Breast epithelium (tissue), 4 donors: Measurements from ENCODE around the gene CEP85L. TPM values are rescaled to one million over a fixed set of nuclear protein-coding genes. Genes with fewer than 3 reads are reported as not detected.
A peak's percentile ranks its signal among the peaks of the same experiment; 100 is the strongest.

Experiments
- DNase-seq, 2 donors: peaks; one replicate each; pipeline ENCODE4 v3.0.0-alpha.2; 2019; ENCODE audit warnings: low spot score in 2 of 2
- H3K27ac ChIP-seq, 2 donors: fragments of 200-600 bp; sonication (generic) in 1 of 2; one replicate each; pipeline ENCODE4 v1.5.1; 2016 to 2019; ENCODE audit warnings: mild to moderate bottlenecking in 1 of 2
- H3K27me3 ChIP-seq, 2 donors: fragments of 200-600 bp; sonication (generic) in 1 of 2; one replicate each; pipeline versions ENCODE4 v1.5.1 to v1.6.0; 2017 to 2019; ENCODE audit warnings: control low read depth in 1 of 2, mild to moderate bottlenecking in 1 of 2
- H3K36me3 ChIP-seq: fragments of 200-600 bp; one replicate; pipeline ENCODE4 v1.5.1; 2019
- H3K4me1 ChIP-seq, 2 donors: fragments of 200-600 bp; sonication (generic); one replicate each; pipeline ENCODE4 v1.5.1; 2016 to 2019; ENCODE audit warnings: control low read depth in 1 of 2
- H3K4me3 ChIP-seq, 3 donors: fragments of 200-600 bp; sonication (generic); 1 replicate in 2 of 3; 2 replicates in 1 of 3; pipeline ENCODE4 v1.5.1; 2016 to 2019; ENCODE audit warnings: mild to moderate bottlenecking in 3 of 3, moderate library complexity in 2 of 3
- H3K9me3 ChIP-seq, 2 donors: fragments of 200-600 bp; sonication (generic) in 1 of 2; one replicate each; pipeline ENCODE4 v1.5.1; 2016 to 2019; ENCODE audit warnings: control low read depth in 1 of 2
- POLR2A ChIP-seq: fragments of 450-650 bp; IDR thresholded peaks from one replicate; pipeline ENCODE4 v1.6.1; 2016; ENCODE audit warnings: antibody characterized with exemption, mild to moderate bottlenecking, moderate library complexity
- POLR2AphosphoS5 ChIP-seq, 3 donors: sonication (generic); formaldehyde crosslinking; IDR thresholded peaks; one replicate each; pipeline ENCODE4 v1.6.1; 2017; ENCODE audit warnings: antibody characterized with exemption in 3 of 3
- intact Hi-C: fragments of 100-400 bp; cut with DNase I; formaldehyde crosslinking; loops from one replicate; pipeline ENCODE4 v1.15.1; 2023; ENCODE audit warnings: low total_unique reads
- total RNA-seq, 3 donors: library from RNA; depleted of rRNA; stranded (reverse); fragments of >200 nt; gene quantifications; one replicate each; pipeline ENCODE4 v1.1.0, GENCODE V29; 2016
- TF ChIP-seq, protein P1 (sequence below), 3 donors: fragments of 450-650 bp; IDR thresholded peaks; one replicate each; pipeline ENCODE4 v1.5.1; 2016 to 2017; ENCODE audit warnings: antibody characterized with exemption in 3 of 3, mild to moderate bottlenecking in 3 of 3, moderate library complexity in 3 of 3

The CEP85L gene
- total RNA-seq: 10 to 100 TPM; 12.7 to 17.3 (median 15.7) TPM

DNA sequence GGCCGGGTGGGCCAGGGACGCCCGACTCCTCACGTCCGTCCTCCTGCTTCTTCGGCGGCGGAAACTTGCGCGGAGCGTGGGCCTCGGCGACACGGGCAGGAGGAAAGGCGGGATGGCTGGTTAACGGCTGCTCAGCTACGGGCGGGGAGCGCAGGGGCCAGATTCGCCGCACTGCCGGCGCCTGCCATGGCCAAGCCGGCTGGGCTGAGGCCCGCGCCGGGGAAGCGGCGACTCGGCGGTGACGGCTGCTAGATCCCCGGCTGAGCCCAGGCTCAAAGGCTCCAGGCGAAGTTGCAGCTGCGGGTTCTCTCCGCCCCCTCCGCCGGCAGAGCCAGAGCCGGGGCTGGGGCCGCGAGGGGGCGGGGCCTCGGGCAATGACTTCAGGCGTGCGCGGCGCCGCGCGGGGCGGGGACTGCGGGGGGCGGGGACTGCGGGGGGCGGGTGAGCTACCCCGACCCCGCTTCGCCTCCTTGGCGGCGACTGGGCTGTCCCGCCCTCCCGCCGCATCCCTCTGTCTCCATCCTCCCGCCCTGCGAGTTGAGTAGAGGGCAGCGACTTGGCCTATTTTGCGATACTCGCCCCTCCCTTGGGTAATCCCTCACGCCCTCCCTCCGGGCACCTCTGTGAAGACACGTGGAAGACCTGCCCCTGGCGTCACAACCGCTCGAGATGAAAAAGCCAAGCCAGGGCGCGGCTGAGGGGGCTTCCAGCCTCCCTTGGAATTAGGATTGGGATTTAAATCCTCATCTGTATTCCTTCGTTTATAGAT lies at the start of gene CEP85L:
CEP85L (minus strand) TSS at position 310 of the 769 bp plus-strand sequence. CDS start 322 bp downstream, outside the sequence.
- Histone ChIP-seq H3K9me3 (no peaks in the 10 kb centered on the region), H3K36me3 (no peaks in the 10 kb centered on the region), H3K4me3 (peak within 1 kb of the TSS; percentile 89 to 92 (median 91)), H3K27me3 (no peaks in the 10 kb centered on the region), H3K4me1 (no peaks in the 10 kb centered on the region), H3K27ac (peak within 1 kb of the TSS; percentile 93 to 95)
- TF ChIP-seq POLR2A (peak; percentile 17), POLR2AphosphoS5 (IDR thresholded peaks at IDR 0.05) (peak; percentile 5 to 55 (median 47))
- TF ChIP-seq, protein P1, sequence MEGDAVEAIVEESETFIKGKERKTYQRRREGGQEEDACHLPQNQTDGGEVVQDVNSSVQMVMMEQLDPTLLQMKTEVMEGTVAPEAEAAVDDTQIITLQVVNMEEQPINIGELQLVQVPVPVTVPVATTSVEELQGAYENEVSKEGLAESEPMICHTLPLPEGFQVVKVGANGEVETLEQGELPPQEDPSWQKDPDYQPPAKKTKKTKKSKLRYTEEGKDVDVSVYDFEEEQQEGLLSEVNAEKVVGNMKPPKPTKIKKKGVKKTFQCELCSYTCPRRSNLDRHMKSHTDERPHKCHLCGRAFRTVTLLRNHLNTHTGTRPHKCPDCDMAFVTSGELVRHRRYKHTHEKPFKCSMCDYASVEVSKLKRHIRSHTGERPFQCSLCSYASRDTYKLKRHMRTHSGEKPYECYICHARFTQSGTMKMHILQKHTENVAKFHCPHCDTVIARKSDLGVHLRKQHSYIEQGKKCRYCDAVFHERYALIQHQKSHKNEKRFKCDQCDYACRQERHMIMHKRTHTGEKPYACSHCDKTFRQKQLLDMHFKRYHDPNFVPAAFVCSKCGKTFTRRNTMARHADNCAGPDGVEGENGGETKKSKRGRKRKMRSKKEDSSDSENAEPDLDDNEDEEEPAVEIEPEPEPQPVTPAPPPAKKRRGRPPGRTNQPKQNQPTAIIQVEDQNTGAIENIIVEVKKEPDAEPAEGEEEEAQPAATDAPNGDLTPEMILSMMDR (IDR thresholded peaks at IDR 0.05): peak in 2 of 3 donors; percentile 19 to 44
- intact Hi-C loops: no loop called here
- DNase-seq: peak; percentile 72 to 77

DNA sequence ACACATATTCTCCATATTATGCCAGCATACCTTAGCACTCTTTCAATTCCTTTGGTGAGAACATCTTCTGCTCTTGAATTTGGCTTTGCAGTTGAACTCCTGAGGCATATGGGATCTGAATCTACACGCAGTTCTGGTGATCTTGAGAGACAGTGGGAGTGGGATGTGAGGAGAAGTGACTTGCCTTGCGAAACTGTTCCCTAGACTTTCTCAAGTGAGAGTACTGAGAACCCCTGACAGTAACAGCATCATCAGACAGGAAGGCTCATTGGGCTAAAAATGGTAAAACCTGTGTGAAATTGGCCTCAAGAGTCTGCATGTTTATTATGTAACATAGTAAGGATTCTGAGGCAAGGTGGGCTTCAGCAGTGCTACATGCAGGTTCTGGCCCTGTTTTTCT lies 49.1 kb upstream of the CEP85L start:
- intact Hi-C loops: no loop called here
- no peak for DNase-seq
- TF ChIP-seq, protein P1 (IDR thresholded peaks at IDR 0.05): no peak
- TF ChIP-seq POLR2A: no peak
- no peak for TF ChIP-seq POLR2AphosphoS5 (IDR thresholded peaks at IDR 0.05)
- H3K4me1 ChIP-seq: peaks cover 0 to 4% of the 10 kb centered on the region in 2 donors
- H3K27me3 ChIP-seq: no peaks in the 10 kb centered on the region
- no peaks in the 10 kb centered on the region for H3K36me3 ChIP-seq
- no peaks in the 10 kb centered on the region for H3K9me3 ChIP-seq
- no peak overlapping the region for H3K4me3 ChIP-seq
- no peak overlapping the region for H3K27ac ChIP-seq

DNA sequence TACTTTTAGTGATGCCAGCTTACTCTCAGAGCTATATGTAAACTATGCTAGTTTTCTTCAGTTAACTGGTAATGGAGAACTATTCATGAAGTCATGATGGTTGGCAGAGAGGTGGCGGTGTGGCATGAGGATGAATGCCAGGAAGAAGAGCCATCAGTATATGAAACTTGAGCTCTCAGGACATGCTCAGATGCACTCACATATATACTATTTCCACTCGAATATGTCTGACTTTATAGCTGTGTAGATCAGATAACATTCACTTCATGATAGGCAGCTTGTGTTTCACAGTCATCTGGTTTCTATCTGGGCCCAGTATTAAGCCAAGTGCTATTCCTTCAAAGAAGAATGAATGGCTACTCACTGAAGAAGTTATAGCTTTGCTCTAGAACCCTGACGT lies 46.2 kb upstream of the CEP85L start:
- Histone ChIP-seq H3K36me3 (no peaks in the 10 kb centered on the region), H3K27ac (no peak overlapping the region), H3K9me3 (no peaks in the 10 kb centered on the region), H3K4me3 (no peak overlapping the region), H3K4me1 (no peaks in the 10 kb centered on the region), H3K27me3 (no peaks in the 10 kb centered on the region)
- intact Hi-C loops: no loop called here
- no peak for DNase-seq
- TF ChIP-seq POLR2AphosphoS5 (IDR thresholded peaks at IDR 0.05): no peak

DNA sequence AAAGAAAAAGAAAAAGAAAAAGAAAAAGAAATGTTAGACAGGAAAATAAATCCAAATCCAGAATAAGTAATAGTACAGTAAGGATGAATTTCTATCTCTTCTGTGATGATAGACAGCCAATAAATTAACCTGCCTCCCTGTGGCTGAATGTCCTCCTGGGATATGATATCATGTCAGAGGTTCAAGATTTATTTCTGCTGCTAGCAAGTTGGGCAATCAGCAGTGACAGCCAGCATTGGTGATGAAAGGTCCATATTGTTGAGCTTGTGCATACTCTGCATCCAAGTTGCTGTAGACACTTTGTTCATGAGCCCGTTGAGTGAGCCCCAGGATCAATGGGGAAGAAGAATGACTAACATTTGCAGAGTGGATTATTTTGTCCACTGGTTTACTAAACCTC lies 44.9 kb upstream of the CEP85L start:
- Histone ChIP-seq H3K4me3 (no peak overlapping the region), H3K9me3 (no peaks in the 10 kb centered on the region)
- intact Hi-C loops: no loop called here

DNA sequence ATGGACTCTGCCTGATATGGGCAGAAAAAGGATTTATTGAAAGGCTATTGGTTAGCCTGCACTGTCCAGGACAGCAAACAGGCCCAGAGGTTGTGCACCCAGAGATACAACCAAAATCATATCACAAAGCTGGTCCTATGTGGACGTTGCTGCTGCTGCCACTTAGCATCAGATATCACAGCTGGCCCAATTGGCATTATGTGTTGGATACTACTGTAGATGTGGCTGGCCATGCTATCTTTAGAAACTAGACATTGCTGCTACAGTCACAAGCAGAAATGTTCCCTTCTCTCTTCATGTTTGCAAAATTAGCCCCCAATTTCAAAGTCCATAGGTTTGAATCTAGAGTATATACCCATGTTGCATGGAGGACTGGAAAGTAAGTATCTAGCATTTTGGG lies 42.2 kb upstream of the CEP85L start:
- no peak for DNase-seq
- Histone ChIP-seq H3K27ac (no peak overlapping the region), H3K36me3 (no peaks in the 10 kb centered on the region), H3K9me3 (no peaks in the 10 kb centered on the region), H3K4me1 (no peaks in the 10 kb centered on the region), H3K27me3 (no peaks in the 10 kb centered on the region), H3K4me3 (no peak overlapping the region)
- intact Hi-C loops: no loop called here
- TF ChIP-seq POLR2AphosphoS5 (IDR thresholded peaks at IDR 0.05) (no peak), POLR2A (no peak)
- TF ChIP-seq, protein P1 (IDR thresholded peaks at IDR 0.05): no peak

More for the DNA sequence above, 44.9 kb upstream of the CEP85L start:
- Histone ChIP-seq H3K4me1 (no peaks in the 10 kb centered on the region), H3K36me3 (no peaks in the 10 kb centered on the region), H3K27ac (no peak overlapping the region), H3K27me3 (no peaks in the 10 kb centered on the region)
- DNase-seq: no peak
- TF ChIP-seq, protein P1 (IDR thresholded peaks at IDR 0.05): no peak
